ENCODE data around the gene SIAE. TPM values are rescaled to one million over a fixed set of nuclear protein-coding genes. Genes with fewer than 3 reads are reported as not detected.

Gene SIAE
- total and polyA plus RNA-seq, 4 donors: 6.4 to 33.9 (median 11.3) TPM

GRCh38 chr11:124618863-124619262 lies 54.7 kb downstream of the SIAE start:
- H3K9ac ChIP-seq (ENCODE audit: low read depth in 1 of 2, low read length in 2 of 2): no peak overlapping the region
- H3K36me3 ChIP-seq (ENCODE audit: control insufficient read depth in 4 of 4, insufficient read depth in 3 of 4, low read depth in 1 of 4, low read length in 3 of 4): no peaks in the 10 kb centered on the region
- H3K9me3 ChIP-seq (ENCODE audit: control insufficient read depth in 4 of 4, low read length in 3 of 4): no peaks in the 10 kb centered on the region
- no peak overlapping the region for H3K4me3 ChIP-seq (ENCODE audit: low read depth in 1 of 3, low read length in 3 of 3)
- no peak overlapping the region for H3K27ac ChIP-seq (ENCODE audit: low read depth in 1 of 2, low read length in 2 of 2)
- TF ChIP-seq REST (IDR thresholded peaks at IDR 0.05): no peak
- no peak for TF ChIP-seq HNF4G (IDR thresholded peaks at IDR 0.05)
- TF ChIP-seq FOXA1 (IDR thresholded peaks at IDR 0.05): no peak
- no peak for TF ChIP-seq CTCF (IDR thresholded peaks at IDR 0.05; ENCODE audit: low read depth, low read length, missing input control)
- no peak for TF ChIP-seq HNF4A (conservative IDR thresholded peaks at IDR 0.05)
- no peak for TF ChIP-seq SP1 (IDR thresholded peaks at IDR 0.05)
- no peak for TF ChIP-seq YY1 (IDR thresholded peaks at IDR 0.05)
- no peak for TF ChIP-seq RAD21 (IDR thresholded peaks at IDR 0.05)
- no peak for TF ChIP-seq TAF1 (conservative IDR thresholded peaks at IDR 0.05)
- TF ChIP-seq EGR1 (IDR thresholded peaks at IDR 0.05; ENCODE audit: low read depth in 2 of 2): no peak
- no peak for TF ChIP-seq FOXA2 (IDR thresholded peaks at IDR 0.05)
- TF ChIP-seq RXRA (IDR thresholded peaks at IDR 0.05): no peak
- H3K4me1 ChIP-seq (ENCODE audit: control insufficient read depth in 4 of 4, insufficient read depth in 4 of 4, low read length in 3 of 4): peaks cover 0 to 14% (median 7%) of the 10 kb centered on the region in 4 donors
- DNase-seq (ENCODE audit: low spot score): no peak
- H3K27me3 ChIP-seq (ENCODE audit: control insufficient read depth in 4 of 4, insufficient read depth in 4 of 4, low read length in 3 of 4): peaks cover 0 to 3% (median 1%) of the 10 kb centered on the region in 4 donors
- 78% methylated on average over 5 of the region's 5 CpGs for WGBS

GRCh38 chr11:124612567-124613246 lies 60.8 kb downstream of the SIAE start:
- Histone ChIP-seq H3K4me3 (ENCODE audit: low read depth in 1 of 3, low read length in 3 of 3) (no peak overlapping the region), H3K27ac (ENCODE audit: low read depth in 1 of 2, low read length in 2 of 2) (no peak overlapping the region), H3K27me3 (ENCODE audit: control insufficient read depth in 4 of 4, insufficient read depth in 4 of 4, low read length in 3 of 4) (no peaks in the 10 kb centered on the region), H3K4me1 (ENCODE audit: control insufficient read depth in 4 of 4, insufficient read depth in 4 of 4, low read length in 3 of 4) (no peaks in the 10 kb centered on the region), H3K36me3 (ENCODE audit: control insufficient read depth in 4 of 4, insufficient read depth in 3 of 4, low read depth in 1 of 4, low read length in 3 of 4) (no peaks in the 10 kb centered on the region), H3K9me3 (ENCODE audit: control insufficient read depth in 4 of 4, low read length in 3 of 4) (no peaks in the 10 kb centered on the region), H3K9ac (ENCODE audit: low read depth in 1 of 2, low read length in 2 of 2) (no peak overlapping the region)
- no peak for TF ChIP-seq FOXA2 (IDR thresholded peaks at IDR 0.05)
- TF ChIP-seq YY1 (IDR thresholded peaks at IDR 0.05): no peak
- WGBS: 70% methylated on average over 10 of the region's 10 CpGs
- DNase-seq (ENCODE audit: low spot score): no peak

- no peak overlapping the region for H3K27ac ChIP-seq (ENCODE audit: low read depth in 1 of 2, low read length in 2 of 2)
- WGBS: 56% methylated on average over 3 of the region's 3 CpGs
- no peaks in the 10 kb centered on the region for H3K9me3 ChIP-seq (ENCODE audit: control insufficient read depth in 4 of 4, low read length in 3 of 4)
- TF ChIP-seq FOXA2 (IDR thresholded peaks at IDR 0.05): no peak
- TF ChIP-seq YY1 (IDR thresholded peaks at IDR 0.05): no peak
- TF ChIP-seq ZBTB33 (IDR thresholded peaks at IDR 0.05): no peak
- TF ChIP-seq ATF3 (IDR thresholded peaks at IDR 0.05): no peak
- TF ChIP-seq SP1 (IDR thresholded peaks at IDR 0.05): no peak
- TF ChIP-seq FOXA1 (IDR thresholded peaks at IDR 0.05): no peak
- no peak for TF ChIP-seq HNF4A (conservative IDR thresholded peaks at IDR 0.05)
- no peak for TF ChIP-seq GABPA (IDR thresholded peaks at IDR 0.05 in 1 of 2, conservative IDR thresholded peaks at IDR 0.05 in 1 of 2)
- TF ChIP-seq CTCF (IDR thresholded peaks at IDR 0.05; ENCODE audit: low read depth, low read length, missing input control): no peak
- TF ChIP-seq TAF1 (conservative IDR thresholded peaks at IDR 0.05): no peak
- H3K4me3 ChIP-seq (ENCODE audit: low read depth in 1 of 3, low read length in 3 of 3): no peak overlapping the region
- H3K36me3 ChIP-seq (ENCODE audit: control insufficient read depth in 4 of 4, insufficient read depth in 3 of 4, low read depth in 1 of 4, low read length in 3 of 4): no peaks in the 10 kb centered on the region
- H3K4me1 ChIP-seq (ENCODE audit: control insufficient read depth in 4 of 4, insufficient read depth in 4 of 4, low read length in 3 of 4): no peaks in the 10 kb centered on the region
- no peak overlapping the region for H3K9ac ChIP-seq (ENCODE audit: low read depth in 1 of 2, low read length in 2 of 2)
- no peak for DNase-seq (ENCODE audit: low spot score)
- H3K27me3 ChIP-seq (ENCODE audit: control insufficient read depth in 4 of 4, insufficient read depth in 4 of 4, low read length in 3 of 4): no peaks in the 10 kb centered on the region
Measured at GRCh38 chr11:124612045-124612444, 61.5 kb downstream of the SIAE start.
